ENCODE data around the gene ITPR3. TPM values are rescaled to one million over a fixed set of nuclear protein-coding genes. Genes with fewer than 3 reads are reported as not detected.

ITPR3 gene
- total and polyA plus RNA-seq, 2 donors (not counting 3 experiments of a cell fraction or from before 2014, with no cell fraction given) = 28.8 to 52.2 TPM

DNA sequence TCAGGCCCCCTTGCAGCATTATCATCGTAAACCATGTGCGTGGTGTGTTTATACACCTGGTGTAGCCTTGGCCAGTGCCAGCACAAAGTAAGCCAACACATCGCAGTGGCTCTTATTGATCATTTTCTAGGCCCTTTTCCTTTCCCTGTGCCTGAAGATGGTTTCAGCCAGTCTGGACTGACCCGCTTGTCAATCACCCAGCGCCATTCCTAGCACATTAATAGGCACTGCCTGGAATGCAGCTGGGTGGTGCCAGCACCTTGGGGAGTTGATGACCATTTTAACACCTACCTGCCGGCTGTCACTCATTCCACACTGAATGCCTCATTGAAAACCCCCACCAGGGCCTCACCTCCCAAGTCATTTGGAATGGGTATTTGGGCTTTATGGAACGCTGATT, 95.3 kb downstream of the ITPR3 start:
- no peak for TF ChIP-seq EZH2 (IDR thresholded peaks at IDR 0.05; ENCODE audit: borderline replicate concordance, low read depth, low read length, severe bottlenecking)
- no peak for TF ChIP-seq FOS (IDR thresholded peaks at IDR 0.05; ENCODE audit: borderline replicate concordance, insufficient read depth, low read length)
- TF ChIP-seq JUN (IDR thresholded peaks at IDR 0.05; ENCODE audit: borderline replicate concordance, insufficient read depth, insufficient read length, low read depth) = no peak
- TF ChIP-seq MYC (IDR thresholded peaks at IDR 0.05; ENCODE audit: low read depth, low read length) = no peak
- TF ChIP-seq GATA2 (IDR thresholded peaks at IDR 0.05; ENCODE audit: insufficient read depth, insufficient read length, low read depth, low read length) = no peak
- no peak for TF ChIP-seq POLR2AphosphoS5 (IDR thresholded peaks at IDR 0.05; ENCODE audit: insufficient read depth, low read depth, low read length)
- CTCF ChIA-PET = interaction anchor here (0.9 to 1.2 kb wide), 3 partner anchors 27 to 1524 kb away, joined by 3 to 5 read pairs (median 3); no protein-coding TSS in a partner anchor
- FAIRE-seq (no peak), DNase-seq (ENCODE audit: low read depth, low spot score) (no peak)
- POLR2A ChIA-PET = no interaction called here
- Histone ChIP-seq H3K36me3 (ENCODE audit: control insufficient read depth in 2 of 2, extremely low read depth in 1 of 2, insufficient read depth in 2 of 2, low read length in 2 of 2) (no peaks in the 10 kb centered on the region), H4K20me1 (replicated peaks; ENCODE audit: control insufficient read depth, extremely low read depth, insufficient read depth, low read length) (no peaks in the 10 kb centered on the region), H3K9me3 (replicated peaks; ENCODE audit: control insufficient read depth, insufficient read depth, low read length) (no peaks in the 10 kb centered on the region), H3K4me1 (ENCODE audit: control insufficient read depth, extremely low read depth, insufficient read depth, low read length) (peaks cover 5% of the 10 kb centered on the region), H3K27ac (ENCODE audit: insufficient read depth, low read depth, low read length) (no peak overlapping the region), H2AFZ (ENCODE audit: low read depth, low read length) (no peak overlapping the region), H3K79me2 (ENCODE audit: control insufficient read depth, insufficient read depth, low read length) (no peaks in the 10 kb centered on the region), H3K4me3 (replicated peaks in 1 of 3; ENCODE audit: insufficient read depth in 1 of 3, low read depth in 1 of 3, low read length in 3 of 3) (no peak overlapping the region), H3K9me1 (replicated peaks; ENCODE audit: control insufficient read depth, extremely low read depth, insufficient read depth, low read length) (no peaks in the 10 kb centered on the region), H3K4me2 (ENCODE audit: insufficient read depth, low read length) (no peak overlapping the region), H3K27me3 (ENCODE audit: control insufficient read depth in 2 of 2, insufficient read depth in 2 of 2, low read length in 2 of 2) (peaks cover 9 to 16% of the 10 kb centered on the region in 2 experiments), H3K9ac (replicated peaks; ENCODE audit: extremely low read depth, insufficient read depth, low read length) (no peak overlapping the region)
- no TSS peak for BruUV-seq (replicated peaks)
- dilution Hi-C loops (cut with MboI; ENCODE audit: extremely low pct_ligation_motif_present, low sequenced_read_pairs) = no loop called here
- intact Hi-C loops (cut with micrococcal nuclease) = no loop called here

DNA sequence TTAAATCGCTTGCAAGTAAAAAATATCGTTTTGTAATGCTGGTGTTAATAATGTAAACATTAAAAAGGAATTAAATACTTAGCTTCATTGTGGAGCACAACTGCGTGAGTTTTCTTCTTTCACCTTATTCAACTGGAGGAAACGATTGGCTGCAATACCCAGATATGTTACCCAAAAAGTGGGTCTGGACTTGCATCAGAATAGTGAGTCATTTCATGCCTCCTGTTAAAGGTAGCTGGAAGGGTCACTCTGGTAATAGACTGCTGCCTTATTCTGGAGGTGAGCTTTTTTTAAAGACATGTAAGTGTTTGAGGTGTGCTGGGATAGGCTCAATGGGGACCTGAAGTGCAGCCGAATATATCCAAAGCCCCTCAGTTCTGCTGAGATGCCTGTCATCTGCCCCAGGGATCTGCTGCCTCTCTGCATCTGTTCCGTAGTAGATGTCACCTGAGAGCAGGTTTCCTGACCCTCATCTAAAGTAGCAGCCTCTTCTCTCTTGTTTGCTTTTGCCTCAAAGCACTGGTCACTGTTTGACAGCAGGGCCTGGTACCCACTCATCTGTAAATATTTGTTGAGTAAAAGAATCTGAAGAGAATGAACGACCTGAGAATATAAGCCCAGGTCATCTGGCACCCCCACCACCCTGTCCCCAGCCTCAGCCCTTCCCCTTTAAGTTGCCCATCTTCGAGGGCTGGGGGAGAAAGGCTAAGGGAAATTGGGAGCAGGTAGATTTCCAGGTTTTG, 95.9 kb downstream of the ITPR3 start:
- Histone ChIP-seq H3K4me3 (replicated peaks in 1 of 3; ENCODE audit: insufficient read depth in 1 of 3, low read depth in 1 of 3, low read length in 3 of 3) (no peak overlapping the region), H3K79me2 (ENCODE audit: control insufficient read depth, insufficient read depth, low read length) (no peaks in the 10 kb centered on the region), H3K4me1 (ENCODE audit: control insufficient read depth, extremely low read depth, insufficient read depth, low read length) (peaks cover under 1% of the 10 kb centered on the region), H3K4me2 (ENCODE audit: insufficient read depth, low read length) (no peak overlapping the region), H3K9me3 (replicated peaks; ENCODE audit: control insufficient read depth, insufficient read depth, low read length) (no peaks in the 10 kb centered on the region), H3K27ac (ENCODE audit: insufficient read depth, low read depth, low read length) (no peak overlapping the region), H3K9ac (replicated peaks; ENCODE audit: extremely low read depth, insufficient read depth, low read length) (no peak overlapping the region), H4K20me1 (replicated peaks; ENCODE audit: control insufficient read depth, extremely low read depth, insufficient read depth, low read length) (no peaks in the 10 kb centered on the region), H3K9me1 (replicated peaks; ENCODE audit: control insufficient read depth, extremely low read depth, insufficient read depth, low read length) (no peaks in the 10 kb centered on the region), H3K27me3 (ENCODE audit: control insufficient read depth in 2 of 2, insufficient read depth in 2 of 2, low read length in 2 of 2) (peaks cover 11 to 21% of the 10 kb centered on the region in 2 experiments), H3K36me3 (ENCODE audit: control insufficient read depth in 2 of 2, extremely low read depth in 1 of 2, insufficient read depth in 2 of 2, low read length in 2 of 2) (no peaks in the 10 kb centered on the region), H2AFZ (ENCODE audit: low read depth, low read length) (no peak overlapping the region)
- ChIA-PET POLR2A (no interaction called here), CTCF (interaction anchor here (0.9 to 1.2 kb wide), 3 partner anchors 26 to 1524 kb away, joined by 3 to 5 read pairs (median 3); no protein-coding TSS in a partner anchor)
- no peak for DNase-seq (ENCODE audit: low read depth, low spot score)
- TF ChIP-seq EZH2 (IDR thresholded peaks at IDR 0.05; ENCODE audit: borderline replicate concordance, low read depth, low read length, severe bottlenecking) (no peak), POLR2A (IDR thresholded peaks at IDR 0.05; ENCODE audit: low read depth, low read length) (no peak), POLR2AphosphoS5 (IDR thresholded peaks at IDR 0.05; ENCODE audit: insufficient read depth, low read depth, low read length) (no peak), JUN (IDR thresholded peaks at IDR 0.05; ENCODE audit: borderline replicate concordance, insufficient read depth, insufficient read length, low read depth) (no peak), MYC (IDR thresholded peaks at IDR 0.05; ENCODE audit: low read depth, low read length) (no peak), GATA2 (IDR thresholded peaks at IDR 0.05; ENCODE audit: insufficient read depth, insufficient read length, low read depth, low read length) (no peak), FOS (IDR thresholded peaks at IDR 0.05; ENCODE audit: borderline replicate concordance, insufficient read depth, low read length) (no peak)
- TF ChIP-seq, protein P1, sequence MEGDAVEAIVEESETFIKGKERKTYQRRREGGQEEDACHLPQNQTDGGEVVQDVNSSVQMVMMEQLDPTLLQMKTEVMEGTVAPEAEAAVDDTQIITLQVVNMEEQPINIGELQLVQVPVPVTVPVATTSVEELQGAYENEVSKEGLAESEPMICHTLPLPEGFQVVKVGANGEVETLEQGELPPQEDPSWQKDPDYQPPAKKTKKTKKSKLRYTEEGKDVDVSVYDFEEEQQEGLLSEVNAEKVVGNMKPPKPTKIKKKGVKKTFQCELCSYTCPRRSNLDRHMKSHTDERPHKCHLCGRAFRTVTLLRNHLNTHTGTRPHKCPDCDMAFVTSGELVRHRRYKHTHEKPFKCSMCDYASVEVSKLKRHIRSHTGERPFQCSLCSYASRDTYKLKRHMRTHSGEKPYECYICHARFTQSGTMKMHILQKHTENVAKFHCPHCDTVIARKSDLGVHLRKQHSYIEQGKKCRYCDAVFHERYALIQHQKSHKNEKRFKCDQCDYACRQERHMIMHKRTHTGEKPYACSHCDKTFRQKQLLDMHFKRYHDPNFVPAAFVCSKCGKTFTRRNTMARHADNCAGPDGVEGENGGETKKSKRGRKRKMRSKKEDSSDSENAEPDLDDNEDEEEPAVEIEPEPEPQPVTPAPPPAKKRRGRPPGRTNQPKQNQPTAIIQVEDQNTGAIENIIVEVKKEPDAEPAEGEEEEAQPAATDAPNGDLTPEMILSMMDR (IDR thresholded peaks at IDR 0.05; ENCODE audit: extremely low read depth in 1 of 2, insufficient read depth in 1 of 2, low read depth in 1 of 2, low read length in 2 of 2) = no peak
- TF ChIP-seq, protein P2, sequence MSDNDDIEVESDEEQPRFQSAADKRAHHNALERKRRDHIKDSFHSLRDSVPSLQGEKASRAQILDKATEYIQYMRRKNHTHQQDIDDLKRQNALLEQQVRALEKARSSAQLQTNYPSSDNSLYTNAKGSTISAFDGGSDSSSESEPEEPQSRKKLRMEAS (IDR thresholded peaks at IDR 0.05; ENCODE audit: insufficient read depth, insufficient read length) = no peak
- no peak for FAIRE-seq
- BruUV-seq (replicated peaks) = no TSS peak
- dilution Hi-C loops (cut with MboI; ENCODE audit: extremely low pct_ligation_motif_present, low sequenced_read_pairs) (no loop called here), intact Hi-C loops (cut with micrococcal nuclease) (no loop called here)

Measured in endothelial cell of umbilical vein (primary cell).